ENCODE data around the gene CHST11.

GRCh38 chr12:104650541-104650940 lies 193.8 kb downstream of the CHST11 start:
- TF ChIP-seq, protein P1, sequence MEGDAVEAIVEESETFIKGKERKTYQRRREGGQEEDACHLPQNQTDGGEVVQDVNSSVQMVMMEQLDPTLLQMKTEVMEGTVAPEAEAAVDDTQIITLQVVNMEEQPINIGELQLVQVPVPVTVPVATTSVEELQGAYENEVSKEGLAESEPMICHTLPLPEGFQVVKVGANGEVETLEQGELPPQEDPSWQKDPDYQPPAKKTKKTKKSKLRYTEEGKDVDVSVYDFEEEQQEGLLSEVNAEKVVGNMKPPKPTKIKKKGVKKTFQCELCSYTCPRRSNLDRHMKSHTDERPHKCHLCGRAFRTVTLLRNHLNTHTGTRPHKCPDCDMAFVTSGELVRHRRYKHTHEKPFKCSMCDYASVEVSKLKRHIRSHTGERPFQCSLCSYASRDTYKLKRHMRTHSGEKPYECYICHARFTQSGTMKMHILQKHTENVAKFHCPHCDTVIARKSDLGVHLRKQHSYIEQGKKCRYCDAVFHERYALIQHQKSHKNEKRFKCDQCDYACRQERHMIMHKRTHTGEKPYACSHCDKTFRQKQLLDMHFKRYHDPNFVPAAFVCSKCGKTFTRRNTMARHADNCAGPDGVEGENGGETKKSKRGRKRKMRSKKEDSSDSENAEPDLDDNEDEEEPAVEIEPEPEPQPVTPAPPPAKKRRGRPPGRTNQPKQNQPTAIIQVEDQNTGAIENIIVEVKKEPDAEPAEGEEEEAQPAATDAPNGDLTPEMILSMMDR (IDR thresholded peaks at IDR 0.05 in 8 of 11, conservative IDR thresholded peaks at IDR 0.05 in 3 of 11): no peak
- TF ChIP-seq POLR2A (IDR thresholded peaks at IDR 0.05): no peak

All from spleen (tissue), 7 donors.